GM06990 (cell line): ENCODE data around the gene MIA2.

ENCODE experiments used
- DNase-seq: peaks from one replicate; pipeline ENCODE4 v3.0.0-alpha.2; 2011; ENCODE audit not compliant: insufficient read length; ENCODE audit errors: extremely low read depth
- H3K27me3 ChIP-seq: replicated peaks from 2 replicates; pipeline ENCODE4 v1.6.0; 2011; ENCODE audit warnings: low read length; ENCODE audit not compliant: control insufficient read depth, insufficient read depth
- H3K36me3 ChIP-seq: 2 replicates; pipeline ENCODE4 v1.5.1; 2011; ENCODE audit warnings: low read length; ENCODE audit not compliant: control insufficient read depth, insufficient read depth
- H3K4me3 ChIP-seq: replicated peaks from 2 replicates; pipeline ENCODE4 v1.5.1; 2011; ENCODE audit warnings: low read depth, mild to moderate bottlenecking, control low read depth, low read length
- CTCF ChIP-seq: IDR thresholded peaks from 2 replicates; pipeline ENCODE4 v1.5.1; 2011; ENCODE audit warnings: low read length, control low read depth, mild to moderate bottlenecking, inconsistent platforms; ENCODE audit not compliant: insufficient read depth, poor library complexity, severe bottlenecking

Gene MIA2

GRCh38 chr14:39428118-39428517 lies 194.4 kb downstream of the MIA2 start:
- Histone ChIP-seq H3K4me3 (no peak overlapping the region), H3K27me3 (no peaks in the 10 kb centered on the region), H3K36me3 (no peaks in the 10 kb centered on the region; the same call in 1 of the 2 replicates)
- no peak for TF ChIP-seq CTCF
- no peak for DNase-seq

- peak overlapping the region; percentile 96 for H3K4me3 ChIP-seq
- no peak for DNase-seq
- no peak for TF ChIP-seq CTCF
Measured at GRCh38 chr14:39430762-39431415, 197.2 kb downstream of the MIA2 start.

GRCh38 chr14:39431416-39432178 lies 197.9 kb downstream of the MIA2 start:
- peak; percentile 72 for DNase-seq
- H3K27me3 ChIP-seq: no peaks in the 10 kb centered on the region
- no peak for TF ChIP-seq CTCF
- H3K4me3 ChIP-seq: peak overlapping the region; percentile 96
- no peaks in the 10 kb centered on the region; the same call in 1 of the 2 replicates for H3K36me3 ChIP-seq

More at GRCh38 chr14:39430762-39431415, 197.2 kb downstream of the MIA2 start:
- Histone ChIP-seq H3K27me3 (no peaks in the 10 kb centered on the region), H3K36me3 (no peaks in the 10 kb centered on the region; the same call in 1 of the 2 replicates)

- no peaks in the 10 kb centered on the region; the same call in 1 of the 2 replicates for H3K36me3 ChIP-seq
- peak; percentile 100 for DNase-seq
- no peak for TF ChIP-seq CTCF
- H3K4me3 ChIP-seq: peak within 1 kb of the TSS; percentile 96
- H3K27me3 ChIP-seq: no peaks in the 10 kb centered on the region
Measured at GRCh38 chr14:39432179-39432618, 198.5 kb downstream of the MIA2 start, which contains the start of gene FBXO33. FBXO33 (minus strand) TSS chr14:39432433; CDS start chr14:39432162, 271 bp downstream.

GRCh38 chr14:39432619-39433451 lies 199.1 kb downstream of the MIA2 start:
- DNase-seq: peak; percentile 94
- H3K36me3 ChIP-seq: no peaks in the 10 kb centered on the region; the same call in 1 of the 2 replicates
- no peaks in the 10 kb centered on the region for H3K27me3 ChIP-seq
- peak; percentile 31 for TF ChIP-seq CTCF
- H3K4me3 ChIP-seq: peak overlapping the region; percentile 61
